Measurements from ENCODE around the gene PIGR. TPM values are rescaled to one million over a fixed set of nuclear protein-coding genes. Genes with fewer than 3 reads are reported as not detected.

Gene PIGR
- polyA plus RNA-seq, 2 of the 4 experiments (the other 2 are of a cell fraction): 0.01 TPM; not detected in 1

DNA sequence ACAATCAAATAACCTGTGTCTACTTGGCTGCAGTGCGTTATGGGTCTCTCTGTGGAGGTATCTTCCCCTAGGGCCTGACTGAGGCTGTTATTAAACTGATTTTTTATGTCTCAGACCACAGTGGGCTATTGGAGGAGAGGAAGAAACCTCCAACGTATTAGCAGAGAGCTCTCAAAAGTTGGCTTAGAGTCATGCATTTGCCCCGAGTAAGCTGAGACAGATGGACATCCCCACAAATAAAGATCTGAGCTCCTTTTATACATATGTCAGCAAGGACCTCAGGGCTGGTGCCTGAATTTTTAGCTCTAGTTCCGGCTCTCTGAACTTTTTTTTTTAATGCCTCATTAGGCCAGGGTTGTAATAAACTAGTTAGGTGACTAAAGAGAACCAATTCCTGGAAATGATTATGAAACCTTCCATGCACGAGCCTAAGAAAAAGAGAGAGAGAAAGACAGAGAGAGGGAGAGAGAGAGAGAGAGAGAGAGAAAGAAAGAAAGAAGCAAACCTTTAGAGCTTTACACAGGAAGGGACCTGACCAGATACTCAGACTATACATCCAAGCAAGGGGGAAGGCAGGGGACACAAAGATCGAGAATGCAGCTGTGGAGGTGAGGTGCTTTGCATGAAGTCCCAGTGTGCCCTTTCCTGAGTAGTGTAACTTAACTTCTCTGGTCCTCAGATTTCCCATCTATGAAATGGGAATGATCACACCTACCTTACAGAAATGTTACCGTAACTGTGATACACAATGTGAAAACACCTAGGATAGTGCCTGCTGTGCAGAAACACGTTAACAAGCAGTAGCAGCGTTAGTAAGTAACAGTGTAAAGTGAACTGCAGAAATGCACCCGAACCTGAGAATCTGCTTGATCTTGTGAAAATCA, 8.4 kb upstream of the PIGR start:
- TF ChIP-seq GATA3 (IDR thresholded peaks at IDR 0.05; ENCODE audit: borderline replicate concordance) (no peak), RFX5 (IDR thresholded peaks at IDR 0.05) (no peak), HDAC2 (IDR thresholded peaks at IDR 0.05) (no peak), FOSB (CRISPR knock-in tag; IDR thresholded peaks at IDR 0.05) (no peak), CBX2 (IDR thresholded peaks at IDR 0.05; ENCODE audit: borderline replicate concordance, low read depth) (no peak), MAZ (IDR thresholded peaks at IDR 0.05; ENCODE audit: borderline replicate concordance, low read depth, low read length) (no peak), RNF2 (IDR thresholded peaks at IDR 0.05; ENCODE audit: borderline replicate concordance, low read depth) (no peak), EHF (CRISPR knock-in tag; IDR thresholded peaks at IDR 0.05) (no peak), EP300 (IDR thresholded peaks at IDR 0.05) (no peak)
- TF ChIP-seq, protein P1, sequence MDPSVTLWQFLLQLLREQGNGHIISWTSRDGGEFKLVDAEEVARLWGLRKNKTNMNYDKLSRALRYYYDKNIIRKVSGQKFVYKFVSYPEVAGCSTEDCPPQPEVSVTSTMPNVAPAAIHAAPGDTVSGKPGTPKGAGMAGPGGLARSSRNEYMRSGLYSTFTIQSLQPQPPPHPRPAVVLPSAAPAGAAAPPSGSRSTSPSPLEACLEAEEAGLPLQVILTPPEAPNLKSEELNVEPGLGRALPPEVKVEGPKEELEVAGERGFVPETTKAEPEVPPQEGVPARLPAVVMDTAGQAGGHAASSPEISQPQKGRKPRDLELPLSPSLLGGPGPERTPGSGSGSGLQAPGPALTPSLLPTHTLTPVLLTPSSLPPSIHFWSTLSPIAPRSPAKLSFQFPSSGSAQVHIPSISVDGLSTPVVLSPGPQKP (IDR thresholded peaks at IDR 0.05; ENCODE audit: low read depth, low read length): no peak
- POLR2A ChIA-PET: no interaction called here

DNA sequence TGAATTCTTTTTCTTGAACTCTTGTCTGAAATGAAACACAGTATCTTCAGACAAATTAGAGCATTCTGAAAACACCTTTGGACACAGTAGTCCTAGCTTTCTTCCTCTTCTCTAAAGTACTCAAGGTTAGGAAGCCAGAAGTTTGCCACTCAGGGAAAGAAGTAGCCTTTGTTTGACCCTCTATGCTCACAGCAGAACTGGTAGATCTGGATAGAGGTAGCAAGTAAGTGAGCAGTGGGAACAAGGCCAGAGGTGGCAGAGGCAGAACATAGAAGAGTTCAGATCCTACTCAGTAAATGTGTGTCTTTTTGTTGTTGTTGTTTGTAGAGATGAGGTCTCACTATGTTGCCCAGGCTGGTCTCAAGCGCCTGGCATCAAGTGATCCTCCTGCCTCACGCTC, 7.4 kb upstream of the PIGR start:
- POLR2A ChIA-PET: no interaction called here
- Histone ChIP-seq H3K4me2 (no peak overlapping the region), H3K9me3 (0 out of 3 replicates have a peak, but pooled peaks cover 5% of the 10 kb centered on the region), H3K27ac (peak overlapping the region in 1 of 2 experiments; percentile 86; a peak in 1 of 6 replicates), H3K4me3 (no peak overlapping the region), H3K4me1 (peaks cover 26% of the 10 kb centered on the region)
- DNase-seq (ENCODE audit: low read depth in 1 of 2, low spot score in 1 of 2): no peak
- CTCF ChIA-PET: interaction anchor here (1.2 to 2.8 kb wide), 2 partner anchors 29 to 463 kb away, joined by 4 to 8 read pairs; no protein-coding TSS in a partner anchor
- no peak for ATAC-seq
- 92% methylated on average over 2 of the region's 2 CpGs for WGBS (ENCODE audit: missing lambda C conversion rate)
- FAIRE-seq: no peak
- TF ChIP-seq FOSB (CRISPR knock-in tag; IDR thresholded peaks at IDR 0.05): no peak
- TF ChIP-seq FOSL2 (IDR thresholded peaks at IDR 0.05): no peak
- no peak for TF ChIP-seq FOSL2 (CRISPR knock-in tag; IDR thresholded peaks at IDR 0.05)
- TF ChIP-seq CHD2 (IDR thresholded peaks at IDR 0.05; ENCODE audit: low read length, partially characterized antibody): no peak
- no peak for TF ChIP-seq BHLHE40 (IDR thresholded peaks at IDR 0.05; ENCODE audit: low read depth, low read length)
- TF ChIP-seq RFX5 (IDR thresholded peaks at IDR 0.05): no peak
- no peak for TF ChIP-seq RARB (CRISPR knock-in tag; IDR thresholded peaks at IDR 0.05)
- TF ChIP-seq HOXA7 (CRISPR knock-in tag; IDR thresholded peaks at IDR 0.05): no peak
- no peak for TF ChIP-seq HDAC2 (IDR thresholded peaks at IDR 0.05)
- no peak for TF ChIP-seq MAFK (IDR thresholded peaks at IDR 0.05; ENCODE audit: partially characterized antibody)
- TF ChIP-seq GATA3 (IDR thresholded peaks at IDR 0.05; ENCODE audit: borderline replicate concordance): no peak
- TF ChIP-seq SREBF2 (IDR thresholded peaks at IDR 0.05): no peak
- no peak for TF ChIP-seq HOXB5 (CRISPR knock-in tag; IDR thresholded peaks at IDR 0.05)
- no peak for TF ChIP-seq TFCP2L1 (CRISPR knock-in tag; IDR thresholded peaks at IDR 0.05)

More for the DNA sequence above, 8.4 kb upstream of the PIGR start:
- WGBS (ENCODE audit: missing lambda C conversion rate): 88% methylated on average over 10 of the region's 10 CpGs
- H3K27ac ChIP-seq: peak overlapping the region in 1 of 2 experiments; percentile 0; a peak in 1 of 6 replicates
- 0 out of 3 replicates have a peak, but pooled peaks cover 5% of the 10 kb centered on the region for H3K9me3 ChIP-seq
- no peak overlapping the region for H3K4me3 ChIP-seq
- FAIRE-seq: no peak
- no peak overlapping the region for H3K4me2 ChIP-seq
- H3K4me1 ChIP-seq: peaks cover 26% of the 10 kb centered on the region
- CTCF ChIA-PET: interaction anchor here (0.6 to 2.8 kb wide), 7 partner anchors 17 to 464 kb away, joined by 3 to 8 read pairs (median 3); no protein-coding TSS in a partner anchor
- DNase-seq (ENCODE audit: low read depth in 1 of 2, low spot score in 1 of 2): no peak
- ATAC-seq: no peak

DNA sequence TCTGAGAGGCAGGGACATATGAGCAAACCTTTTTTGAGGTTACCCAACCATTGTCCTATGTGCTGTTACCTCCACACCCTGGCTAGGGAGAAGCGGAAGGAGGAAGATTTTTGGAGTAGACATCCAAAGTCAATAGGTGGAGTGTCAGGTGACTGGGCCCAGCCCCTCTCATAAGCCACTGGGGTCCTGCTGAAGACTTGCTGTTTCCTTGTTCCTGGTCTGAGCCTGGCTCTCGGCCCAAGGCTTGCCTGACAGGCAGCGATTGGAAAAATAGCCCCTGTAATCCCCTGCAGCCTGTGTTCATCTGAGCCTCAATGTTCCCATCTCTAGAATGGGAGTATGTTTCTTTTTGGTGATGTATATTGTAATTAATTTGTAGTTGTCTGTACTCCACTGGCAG, 6.9 kb upstream of the PIGR start:
- ChIA-PET CTCF (interaction anchor here (1.3 to 3.1 kb wide), 5 partner anchors 9 to 41 kb away, joined by 3 to 10 read pairs (median 8); partner anchors contain the start of gene FCAMR), POLR2A (no interaction called here)
- H3K4me1 ChIP-seq: peaks cover 26% of the 10 kb centered on the region
- no peak overlapping the region for H3K4me2 ChIP-seq
- H3K27ac ChIP-seq: peak overlapping the region in 1 of 2 experiments; percentile 86; a peak in 5 of 6 replicates
- ATAC-seq (no peak), DNase-seq (ENCODE audit: low read depth in 1 of 2, low spot score in 1 of 2) (no peak), FAIRE-seq (no peak)
- TF ChIP-seq CHD4 (IDR thresholded peaks at IDR 0.05; ENCODE audit: borderline replicate concordance) (no peak), KDM1A (IDR thresholded peaks at IDR 0.05; ENCODE audit: low read depth) (0 out of 2 replicates have a peak, but pooled peaks have one; percentile 43), CBX2 (IDR thresholded peaks at IDR 0.05; ENCODE audit: borderline replicate concordance, low read depth) (no peak), MYC (IDR thresholded peaks at IDR 0.05; ENCODE audit: borderline replicate concordance, low read length) (no peak)
- TF ChIP-seq, protein P2, sequence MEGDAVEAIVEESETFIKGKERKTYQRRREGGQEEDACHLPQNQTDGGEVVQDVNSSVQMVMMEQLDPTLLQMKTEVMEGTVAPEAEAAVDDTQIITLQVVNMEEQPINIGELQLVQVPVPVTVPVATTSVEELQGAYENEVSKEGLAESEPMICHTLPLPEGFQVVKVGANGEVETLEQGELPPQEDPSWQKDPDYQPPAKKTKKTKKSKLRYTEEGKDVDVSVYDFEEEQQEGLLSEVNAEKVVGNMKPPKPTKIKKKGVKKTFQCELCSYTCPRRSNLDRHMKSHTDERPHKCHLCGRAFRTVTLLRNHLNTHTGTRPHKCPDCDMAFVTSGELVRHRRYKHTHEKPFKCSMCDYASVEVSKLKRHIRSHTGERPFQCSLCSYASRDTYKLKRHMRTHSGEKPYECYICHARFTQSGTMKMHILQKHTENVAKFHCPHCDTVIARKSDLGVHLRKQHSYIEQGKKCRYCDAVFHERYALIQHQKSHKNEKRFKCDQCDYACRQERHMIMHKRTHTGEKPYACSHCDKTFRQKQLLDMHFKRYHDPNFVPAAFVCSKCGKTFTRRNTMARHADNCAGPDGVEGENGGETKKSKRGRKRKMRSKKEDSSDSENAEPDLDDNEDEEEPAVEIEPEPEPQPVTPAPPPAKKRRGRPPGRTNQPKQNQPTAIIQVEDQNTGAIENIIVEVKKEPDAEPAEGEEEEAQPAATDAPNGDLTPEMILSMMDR (IDR thresholded peaks at IDR 0.05): no peak
- 88% methylated on average over 3 of the region's 3 CpGs for WGBS (ENCODE audit: missing lambda C conversion rate)
- no peak overlapping the region for H3K4me3 ChIP-seq
- 0 out of 3 replicates have a peak, but pooled peaks cover 5% of the 10 kb centered on the region for H3K9me3 ChIP-seq
